NCI-H2227 (cell line): Measurements from ENCODE around the gene TESK2.
"Not testable (repeated sequence)": the region's sequence is repeated elsewhere in the genome, so short reads cannot be mapped to it uniquely, and the experiment has no call there.

Source experiments
- DNase-seq: peaks from one replicate; lab custom pipeline; 2025; ENCODE audit not compliant: unreplicated experiment; lab: John Stamatoyannopoulos, UW

TESK2 gene, protein sequence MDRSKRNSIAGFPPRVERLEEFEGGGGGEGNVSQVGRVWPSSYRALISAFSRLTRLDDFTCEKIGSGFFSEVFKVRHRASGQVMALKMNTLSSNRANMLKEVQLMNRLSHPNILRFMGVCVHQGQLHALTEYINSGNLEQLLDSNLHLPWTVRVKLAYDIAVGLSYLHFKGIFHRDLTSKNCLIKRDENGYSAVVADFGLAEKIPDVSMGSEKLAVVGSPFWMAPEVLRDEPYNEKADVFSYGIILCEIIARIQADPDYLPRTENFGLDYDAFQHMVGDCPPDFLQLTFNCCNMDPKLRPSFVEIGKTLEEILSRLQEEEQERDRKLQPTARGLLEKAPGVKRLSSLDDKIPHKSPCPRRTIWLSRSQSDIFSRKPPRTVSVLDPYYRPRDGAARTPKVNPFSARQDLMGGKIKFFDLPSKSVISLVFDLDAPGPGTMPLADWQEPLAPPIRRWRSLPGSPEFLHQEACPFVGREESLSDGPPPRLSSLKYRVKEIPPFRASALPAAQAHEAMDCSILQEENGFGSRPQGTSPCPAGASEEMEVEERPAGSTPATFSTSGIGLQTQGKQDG

DNA sequence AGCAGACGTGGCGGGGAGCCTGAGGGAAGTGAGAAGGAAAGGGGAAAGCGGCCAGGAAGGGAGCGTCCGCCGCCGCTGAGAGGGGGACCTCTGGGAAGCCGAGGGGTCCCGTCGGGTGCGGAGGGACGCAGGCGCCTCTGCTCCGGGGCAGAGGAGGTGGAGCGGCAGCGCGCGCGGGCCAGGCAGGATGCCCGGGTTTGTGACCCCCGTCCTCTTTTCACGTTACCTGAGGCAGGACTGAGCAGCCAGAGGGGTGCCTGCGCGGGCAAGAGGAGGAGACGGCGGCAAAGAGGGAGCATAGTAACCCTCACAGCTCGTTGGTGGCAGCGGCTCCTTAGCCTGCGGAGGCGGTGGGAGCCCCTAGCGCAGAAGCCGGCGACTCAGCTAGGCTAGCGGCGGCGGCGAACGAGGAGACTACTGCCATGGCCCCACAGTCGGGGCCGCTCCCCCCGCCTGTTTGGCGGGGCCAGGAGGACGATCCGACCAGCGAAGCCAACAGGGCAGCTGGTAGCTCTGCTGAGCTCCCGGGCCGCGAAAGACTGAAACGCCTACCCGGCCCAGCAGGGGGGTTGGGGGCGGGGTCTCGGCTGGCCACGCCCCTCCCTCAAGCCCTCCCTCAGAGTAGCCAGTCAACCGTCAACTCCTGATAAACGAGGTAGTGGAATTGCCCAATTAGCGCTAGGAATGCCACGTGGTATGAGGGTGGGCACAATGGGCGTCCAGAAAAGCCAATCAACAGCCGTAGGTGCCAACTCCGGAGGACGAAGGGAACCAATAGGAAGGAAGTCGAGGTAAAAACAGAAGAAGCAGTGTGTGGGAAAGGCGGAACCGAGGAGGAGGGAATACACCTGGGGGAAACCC lies at the start of gene TESK2:
Gene TESK2 (minus strand): TSS at position 538 of the 861 bp plus-strand sequence. CDS start 33,378 bp downstream, outside the sequence.
- peak; percentile 99 for DNase-seq

- DNase-seq: no peak
Observed at GRCh38 chr1:45536886-45537285, 45.9 kb upstream of the TESK2 start.

DNA sequence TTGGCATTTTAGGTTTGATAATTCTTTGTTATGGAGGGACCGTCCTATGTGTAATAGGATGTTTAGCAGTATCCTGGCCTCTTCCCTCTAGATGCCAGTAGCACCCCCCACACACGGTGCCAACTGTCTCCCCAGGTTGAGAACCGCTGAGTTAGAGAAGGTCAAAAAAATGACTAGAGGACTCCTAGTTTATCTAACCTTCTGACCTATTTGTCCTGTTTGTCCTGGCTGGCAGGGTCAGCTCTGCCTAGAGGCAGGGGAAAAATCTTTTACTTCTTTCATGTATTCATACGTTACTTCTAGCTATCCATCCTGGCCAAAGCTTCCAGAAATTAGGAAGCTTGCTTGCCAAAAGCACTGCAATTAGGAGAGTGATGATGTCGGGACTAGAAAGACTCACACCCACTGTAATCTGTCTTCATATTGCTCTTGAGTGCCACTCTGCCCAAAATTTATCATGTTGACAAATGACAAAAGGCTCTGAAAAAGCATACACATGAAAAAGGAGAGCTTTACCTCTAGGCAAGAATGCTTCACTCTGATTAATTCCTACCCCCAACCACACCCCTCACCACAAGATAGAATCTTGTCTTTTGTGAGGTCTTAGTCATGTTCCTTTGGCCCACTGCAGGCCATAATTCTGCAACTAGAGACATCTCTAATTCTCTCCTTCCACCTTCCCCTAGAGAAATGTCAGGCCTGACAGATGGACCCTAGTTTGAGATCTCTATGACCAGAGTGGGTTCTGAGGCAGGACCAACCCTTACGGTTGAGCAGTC lies 45.2 kb upstream of the TESK2 start:
- DNase-seq: no peak

GRCh38 chr1:45531873-45532272 lies 40.9 kb upstream of the TESK2 start:
- DNase-seq: no peak

- DNase-seq: no peak
Observed at GRCh38 chr1:45530632-45531135, 39.7 kb upstream of the TESK2 start.

DNA sequence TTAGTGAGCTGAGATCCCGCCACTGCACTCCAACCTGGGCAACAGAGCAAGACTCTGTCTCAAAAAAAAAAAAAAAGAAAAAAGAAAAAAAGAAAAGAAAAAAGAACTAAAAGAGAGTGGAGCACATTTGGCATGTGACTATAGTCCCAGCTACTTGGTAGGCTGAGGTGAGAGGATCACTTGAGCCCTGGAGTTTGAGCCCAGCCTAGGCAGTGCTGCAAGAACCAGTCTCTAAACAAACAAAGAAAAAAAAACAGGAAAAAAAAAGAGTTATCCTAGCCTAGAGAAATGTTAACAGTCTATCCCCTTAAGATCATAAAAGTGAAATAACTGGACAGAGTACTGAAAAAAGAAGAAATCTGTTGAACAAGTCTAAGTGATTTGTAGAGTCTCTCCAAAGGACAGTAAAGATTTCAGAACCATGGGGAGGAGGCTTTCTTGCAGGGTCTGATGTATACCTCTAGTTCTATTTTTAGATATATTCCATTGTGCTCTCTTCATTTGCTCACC lies 35.2 kb upstream of the TESK2 start:
- no peak for DNase-seq

DNA sequence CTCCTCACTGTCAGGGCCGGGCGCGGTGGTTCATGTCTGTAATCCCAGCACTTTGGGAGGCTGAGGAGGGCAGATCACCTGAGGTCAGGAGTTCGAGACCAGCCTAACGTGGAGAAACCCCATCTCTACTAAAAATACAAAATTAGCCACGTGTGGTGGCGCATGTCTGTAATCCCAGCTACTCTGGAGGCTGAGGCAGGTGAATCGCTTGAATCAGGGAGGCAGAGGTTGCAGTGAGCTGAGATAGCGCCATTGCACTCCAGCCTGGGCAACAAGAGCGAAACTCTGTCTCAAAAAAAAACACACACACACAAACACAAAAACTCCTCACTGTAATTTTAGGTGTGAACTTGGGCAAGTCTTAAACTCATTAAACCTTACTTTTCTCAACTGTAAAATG lies 33.0 kb upstream of the TESK2 start:
- not testable (repeated sequence) for DNase-seq

DNA sequence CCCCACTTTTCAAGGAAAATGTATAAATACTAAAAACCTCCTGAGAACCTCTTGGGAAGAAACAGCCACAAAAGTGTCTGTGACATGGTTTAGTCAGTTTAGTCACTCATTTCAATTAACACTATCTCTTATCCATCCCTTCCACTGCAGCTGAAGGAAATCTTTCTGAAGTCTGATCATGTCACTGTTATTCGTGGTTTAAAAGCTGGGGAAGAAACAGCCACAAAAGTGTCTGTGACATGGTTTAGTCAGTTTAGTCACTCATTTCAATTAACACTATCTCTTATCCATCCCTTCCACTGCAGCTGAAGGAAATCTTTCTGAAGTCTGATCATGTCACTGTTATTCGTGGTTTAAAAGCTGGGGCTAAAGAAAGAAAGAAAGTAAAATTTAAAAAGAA lies 32.6 kb upstream of the TESK2 start:
- DNase-seq: not testable (repeated sequence)

- DNase-seq: peak; percentile 34
Observed at GRCh38 chr1:45522324-45523104, 31.6 kb upstream of the TESK2 start.

DNA sequence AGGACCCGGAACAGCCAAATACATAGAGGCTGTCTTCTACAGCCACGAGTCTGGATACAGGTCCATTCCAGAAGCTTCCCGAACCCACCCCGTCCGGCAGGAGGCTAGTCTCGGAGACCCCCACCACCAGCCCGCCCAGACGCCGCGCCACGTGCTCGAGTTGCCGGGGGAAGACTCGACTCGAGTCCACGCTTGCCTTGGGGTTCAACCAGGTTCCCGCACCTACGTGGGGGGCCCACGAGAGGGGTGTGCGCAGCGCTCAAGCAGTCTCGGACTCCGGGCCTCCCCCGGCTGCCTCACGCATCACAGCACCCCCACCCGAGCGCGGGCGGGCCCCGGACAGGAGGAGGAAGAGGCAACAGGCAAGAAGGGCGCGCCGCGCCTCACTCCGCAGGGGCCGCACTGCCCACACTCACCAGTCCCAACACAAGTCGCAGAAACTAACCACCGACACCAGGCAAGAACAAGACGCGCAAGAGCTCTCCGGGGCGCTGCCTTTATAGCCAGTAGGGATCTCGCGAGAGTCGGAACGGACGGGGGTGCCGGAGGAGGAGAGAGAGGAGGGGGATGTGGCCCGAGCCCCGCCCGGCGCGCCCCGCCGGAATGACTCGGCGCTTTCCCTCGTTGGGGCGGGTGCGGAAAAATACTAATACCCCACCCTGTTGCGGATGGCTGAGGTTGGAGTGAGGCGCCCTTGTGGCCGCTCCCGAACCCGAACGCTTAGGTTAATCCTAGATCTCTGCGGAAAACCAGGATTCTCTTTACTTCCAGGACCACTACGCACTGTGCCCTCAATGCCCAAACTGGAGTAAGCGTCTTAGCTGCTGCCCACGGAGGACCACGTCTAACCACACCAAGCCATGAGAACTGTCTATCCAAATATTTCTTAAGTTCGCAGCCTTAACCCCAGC lies 30.7 kb upstream of the TESK2 start, which contains the start of gene PRDX1:
Gene PRDX1 (minus strand): TSS at position 472 of the 911 bp plus-strand sequence. CDS start 2,841 bp downstream, outside the sequence.
- DNase-seq: peak; percentile 97

DNA sequence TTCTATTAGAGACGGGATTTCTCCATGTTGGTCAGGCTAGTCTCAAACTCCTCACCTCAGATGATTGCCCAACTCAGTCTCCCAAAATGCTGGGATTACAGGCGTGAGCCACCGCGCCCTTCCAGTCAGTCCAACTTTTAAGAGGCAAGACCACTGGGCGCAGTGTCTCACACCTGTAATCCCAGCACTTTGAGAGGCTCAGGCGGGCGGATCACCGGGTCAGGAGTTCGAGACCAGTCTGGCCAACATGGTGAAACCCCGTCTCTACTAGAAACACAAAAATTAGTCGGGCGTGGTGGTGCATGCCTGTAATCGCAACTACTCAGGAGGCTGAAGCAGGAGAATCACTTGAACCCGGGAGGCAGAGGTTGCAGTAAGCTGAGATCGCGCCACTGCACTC lies 28.8 kb upstream of the TESK2 start:
- not testable (repeated sequence) for DNase-seq

DNA sequence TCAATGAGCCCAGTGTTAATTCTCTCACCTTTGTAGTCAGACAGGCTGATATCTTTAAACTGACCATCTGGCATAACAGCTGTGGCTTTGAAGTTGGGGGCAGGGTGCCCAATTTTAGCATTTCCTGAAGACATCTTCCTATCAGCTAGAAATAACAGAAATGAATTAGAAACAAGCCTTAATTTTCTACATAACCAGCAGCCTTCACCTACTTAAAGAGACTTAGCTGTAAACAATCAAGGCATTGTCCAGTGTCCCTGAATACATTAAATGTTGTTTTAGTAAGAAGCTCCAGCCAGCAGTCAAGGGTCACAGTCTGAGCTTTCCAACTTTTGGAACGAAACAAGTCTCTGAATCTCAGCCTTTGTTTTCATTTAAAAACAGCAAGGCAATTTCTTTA lies 27.9 kb upstream of the TESK2 start:
- no peak for DNase-seq

DNA sequence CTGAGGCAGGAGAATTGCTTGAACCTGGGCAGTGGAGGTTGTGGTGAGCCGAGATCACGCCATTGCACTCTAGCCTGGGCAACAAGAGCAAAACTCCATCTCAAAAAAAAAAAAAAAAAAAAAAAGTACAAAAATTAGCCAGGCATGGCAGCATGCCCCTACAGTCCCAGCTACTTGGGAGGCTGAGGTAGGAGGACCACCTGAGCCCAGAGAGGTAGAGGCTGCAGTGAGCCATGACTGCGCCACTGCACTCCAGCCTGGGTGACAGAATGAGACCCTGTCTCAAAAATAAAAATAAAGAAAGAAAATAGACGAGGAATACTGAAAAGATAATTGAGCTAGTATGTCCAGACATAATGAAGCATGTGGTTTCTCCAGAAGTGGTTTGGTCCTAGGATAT lies 27.4 kb upstream of the TESK2 start:
- not testable (repeated sequence) for DNase-seq

DNA sequence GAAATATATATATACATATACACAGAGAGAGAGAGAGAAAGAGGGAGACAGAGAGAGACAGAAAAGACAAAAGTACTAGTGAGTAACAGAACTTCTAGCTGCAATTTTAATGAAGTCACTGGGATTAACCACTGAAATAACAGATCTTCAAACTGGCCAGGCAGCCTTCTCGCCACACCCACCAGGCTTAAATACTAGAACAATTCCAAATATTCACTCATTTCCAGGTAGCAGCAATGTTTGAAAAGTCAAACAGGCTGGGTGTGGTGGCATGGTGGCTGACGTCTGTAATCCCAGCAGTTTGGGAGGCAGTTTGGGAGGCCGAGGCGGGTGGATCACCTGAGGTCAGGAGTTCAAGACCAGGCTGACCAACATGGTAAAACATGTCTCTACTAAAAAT lies 25.5 kb upstream of the TESK2 start:
- no peak for DNase-seq

DNA sequence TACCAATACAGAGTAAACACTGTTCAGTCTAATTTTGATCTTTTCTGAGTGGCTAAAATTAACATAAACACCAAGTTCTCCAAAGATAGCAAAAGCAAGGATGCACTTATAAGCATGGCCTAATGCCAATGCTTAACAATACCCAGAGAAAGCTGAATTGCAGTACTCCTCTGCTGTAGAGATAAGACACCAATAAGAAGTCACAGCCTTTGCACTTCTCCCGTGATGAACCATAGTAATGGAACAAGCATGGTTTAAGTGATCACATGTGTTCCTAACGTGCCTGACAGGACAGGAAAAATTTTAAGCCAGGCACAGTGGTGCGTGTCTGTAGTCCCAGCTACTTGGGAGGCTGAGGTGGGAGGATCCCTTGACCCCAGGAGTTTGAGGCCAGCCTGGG lies 25.1 kb upstream of the TESK2 start:
- no peak for DNase-seq

- not testable (repeated sequence) for DNase-seq
Observed at GRCh38 chr1:45513532-45514260, 22.7 kb upstream of the TESK2 start.

- peak; percentile 63 for DNase-seq
Observed at GRCh38 chr1:45512641-45513054, 21.7 kb upstream of the TESK2 start.
